CD4-positive, alpha-beta memory T cell (primary cell): ENCODE measurements around the gene VSIG2. TPM values are rescaled to one million over a fixed set of nuclear protein-coding genes. Genes with fewer than 3 reads are reported as not detected.
A peak's percentile ranks its signal among the peaks of the same experiment; 100 is the strongest.

Experiments
- CTCF ChIA-PET: fragments of 350-600 bp; sonication (Branson Sonifier 250); formaldehyde crosslinking; loops from one replicate; lab custom pipeline; 2021; ENCODE audit warnings: inconsistent platforms; ENCODE audit not compliant: partially characterized antibody; lab: Charles Lee
- POLR2A ChIA-PET: fragments of 350-600 bp; sonication (Branson Sonifier 250); formaldehyde crosslinking; loops from one replicate; lab custom pipeline; 2021; ENCODE audit not compliant: partially characterized antibody; lab: Charles Lee
- DNase-seq, 5 donors: peaks; one replicate each; pipeline versions ENCODE4 v3.0.0 to v3.0.0-alpha.2; 2020 to 2022; ENCODE audit warnings: mixed read lengths in 1 of 5
- H3K27ac ChIP-seq: one replicate; pipeline ENCODE4 v1.7.0; 2013; ENCODE audit warnings: low read depth, low read length
- H3K27me3 ChIP-seq: 2 replicates; pipeline ENCODE4 v1.7.0; 2013; ENCODE audit warnings: mild to moderate bottlenecking, low read length, moderate library complexity; ENCODE audit not compliant: insufficient read depth
- H3K36me3 ChIP-seq: 2 replicates; pipeline ENCODE4 v1.7.0; 2013; ENCODE audit warnings: mild to moderate bottlenecking, low read length, moderate library complexity; ENCODE audit not compliant: insufficient read depth
- H3K4me1 ChIP-seq: 2 replicates; pipeline ENCODE4 v1.7.0; 2013; ENCODE audit warnings: mild to moderate bottlenecking, low read length, moderate library complexity; ENCODE audit not compliant: insufficient read depth
- H3K4me3 ChIP-seq, 2 donors: one replicate each; pipeline ENCODE4 v1.7.0; 2013; ENCODE audit warnings: low read length in 2 of 2, mild to moderate bottlenecking in 1 of 2
- H3K9me3 ChIP-seq, 2 donors: one replicate each; pipeline ENCODE4 v1.7.0; 2013; ENCODE audit warnings: low read length in 2 of 2, control low read depth in 1 of 2; ENCODE audit not compliant: control insufficient read depth in 1 of 2
- H3K27ac Mint-ChIP-seq, 7 donors: one replicate each; pipeline ENCODE4 v1.8.0; 2020 to 2021; ENCODE audit warnings: mixed read lengths in 7 of 7, mild to moderate bottlenecking in 6 of 7, inconsistent platforms in 3 of 7, moderate library complexity in 3 of 7
- H3K27me3 Mint-ChIP-seq, 2 donors: one replicate each; pipeline ENCODE4 v1.8.0; 2020 to 2021; ENCODE audit warnings: mixed read lengths in 2 of 2
- H3K36me3 Mint-ChIP-seq, 2 donors: one replicate each; pipeline ENCODE4 v1.8.0; 2020 to 2021; ENCODE audit warnings: mixed read lengths in 2 of 2, inconsistent platforms in 1 of 2, mild to moderate bottlenecking in 1 of 2
- H3K4me1 Mint-ChIP-seq, 4 donors: one replicate each; pipeline ENCODE4 v1.8.0; 2020 to 2021; ENCODE audit warnings: mixed read lengths in 4 of 4, mild to moderate bottlenecking in 1 of 4
- H3K4me3 Mint-ChIP-seq, 8 donors: one replicate each; pipeline ENCODE4 v1.8.0; 2020 to 2021; ENCODE audit warnings: mixed read lengths in 8 of 8, mild to moderate bottlenecking in 7 of 8, moderate library complexity in 6 of 8, inconsistent platforms in 3 of 8
- H3K9me3 Mint-ChIP-seq, 8 donors: one replicate each; pipeline ENCODE4 v1.8.0; 2020 to 2021; ENCODE audit warnings: mixed read lengths in 8 of 8, mild to moderate bottlenecking in 5 of 8, inconsistent platforms in 3 of 8, moderate library complexity in 1 of 8
- intact Hi-C: fragments of 100-400 bp; cut with micrococcal nuclease; formaldehyde crosslinking; loops from one replicate; pipeline ENCODE4 v1.15.1; 2023
- polyA plus RNA-seq, 2 donors: library from polyadenylated mRNA; unstranded; fragments of 300-500 nt; fragmentation: Illumina TruSeq; gene quantifications; one replicate each; pipeline ENCODE4 v1.2.3, GENCODE V29; 2021
- total RNA-seq, 2 experiments: library from RNA; stranded (reverse); gene quantifications; one replicate each; pipeline ENCODE4 v1.2.3, GENCODE V29; 2021

Gene VSIG2
- total RNA-seq (under 1 TPM; 0.55 to 0.87 TPM), polyA plus RNA-seq (under 1 TPM; 0.39 to 0.80 TPM)

- Mint-ChIP-seq H3K9me3 (no peaks in the 10 kb centered on the region), H3K27ac (peak within 1 kb of the TSS in 3 of 7 donors; percentile 57 to 87 (median 82)), H3K36me3 (no peaks in the 10 kb centered on the region), H3K27me3 (peaks cover 10 to 11% of the 10 kb centered on the region in 2 donors), H3K4me1 (peaks cover 0 to 16% (median 4%) of the 10 kb centered on the region in 4 donors), H3K4me3 (peak within 1 kb of the TSS in 3 of 8 donors; percentile 36 to 76 (median 43))
- ChIA-PET CTCF (interaction anchor here (1.2 to 17.0 kb wide), 4 partner anchors 13 to 82 kb away, joined by 3 to 239 read pairs (median 8); partner anchors contain the start of gene ESAM), POLR2A (interaction anchor here (0.6 to 1.5 kb wide), 6 partner anchors 9 to 69 kb away, joined by 3 to 5 read pairs (median 3); partner anchors contain the start of gene MSANTD2)
- H3K27ac ChIP-seq: no peak within 1 kb of the TSS
- H3K4me3 ChIP-seq: no peak within 1 kb of the TSS
- no peaks in the 10 kb centered on the region for H3K36me3 ChIP-seq
- intact Hi-C loops: no loop called here
- no peak for DNase-seq
- no peaks in the 10 kb centered on the region for H3K9me3 ChIP-seq
- H3K27me3 ChIP-seq: no peaks in the 10 kb centered on the region
- H3K4me1 ChIP-seq: peaks cover 6% of the 10 kb centered on the region
Observed at GRCh38 chr11:124751741-124752470, at the start of gene VSIG2. Gene VSIG2 (minus strand): TSS chr11:124752255. CDS start chr11:124752137, 118 bp downstream.

- POLR2A ChIA-PET: interaction anchor here (1.1 to 4.4 kb wide), 11 partner anchors 13 to 310 kb away, joined by 3 to 45 read pairs (median 9); partner anchors contain the start of genes SIAE, SPA17, TBRG1 and TMEM218
- Mint-ChIP-seq H3K27me3 (peaks cover 0 to 2% of the 10 kb centered on the region in 2 donors), H3K9me3 (no peaks in the 10 kb centered on the region), H3K4me1 (peaks cover 17 to 40% (median 26%) of the 10 kb centered on the region in 4 donors), H3K36me3 (peaks cover 12 to 14% of the 10 kb centered on the region in 2 donors), H3K27ac (peak overlapping the region; percentile 74 to 95 (median 93)), H3K4me3 (peak overlapping the region; percentile 83 to 89 (median 86))
- CTCF ChIA-PET: interaction anchor here (0.7 to 12.2 kb wide), 13 partner anchors 8 to 157 kb away, joined by 3 to 98 read pairs (median 3); partner anchors contain the start of genes SIAE and SPA17
- Histone ChIP-seq H3K4me3 (peak overlapping the region; percentile 66 to 93), H3K27me3 (no peaks in the 10 kb centered on the region), H3K27ac (peak overlapping the region; percentile 78), H3K9me3 (no peaks in the 10 kb centered on the region), H3K36me3 (no peaks in the 10 kb centered on the region), H3K4me1 (peaks cover 28% of the 10 kb centered on the region)
- no peak for DNase-seq
- intact Hi-C loops: loop anchor here (2.0 kb wide), 2 partner anchors 36 to 54 kb away; no protein-coding TSS in a partner anchor
Observed at GRCh38 chr11:124801014-124801413, 49.0 kb upstream of the VSIG2 start.

GRCh38 chr11:124800226-124800929 is 48.3 kb upstream of the VSIG2 start, which contains the start of gene MSANTD2:
Gene MSANTD2 (minus strand): TSS chr11:124800406. CDS start chr11:124800380, 26 bp downstream.
- peaks cover 0 to 2% of the 10 kb centered on the region in 2 donors for H3K27me3 Mint-ChIP-seq
- H3K36me3 ChIP-seq: no peaks in the 10 kb centered on the region
- ChIA-PET POLR2A (interaction anchor here (0.6 to 4.4 kb wide), 18 partner anchors 13 to 311 kb away, joined by 3 to 45 read pairs (median 5); partner anchors contain the start of genes SIAE, SPA17, TBRG1 and TMEM218), CTCF (interaction anchor here (0.7 to 12.2 kb wide), 12 partner anchors 13 to 156 kb away, joined by 3 to 98 read pairs (median 4); partner anchors contain the start of genes SIAE and SPA17)
- no peaks in the 10 kb centered on the region for H3K9me3 ChIP-seq
- H3K27me3 ChIP-seq: no peaks in the 10 kb centered on the region
- peaks cover 18 to 40% (median 26%) of the 10 kb centered on the region in 4 donors for H3K4me1 Mint-ChIP-seq
- DNase-seq: peak; percentile 77 to 84 (median 79)
- H3K9me3 Mint-ChIP-seq: no peaks in the 10 kb centered on the region
- H3K27ac ChIP-seq: peak within 1 kb of the TSS; percentile 78
- H3K27ac Mint-ChIP-seq: peak within 1 kb of the TSS; percentile 90 to 98 (median 97)
- H3K4me3 Mint-ChIP-seq: peak within 1 kb of the TSS; percentile 93 to 98 (median 96)
- peaks cover 11 to 12% of the 10 kb centered on the region in 2 donors for H3K36me3 Mint-ChIP-seq
- intact Hi-C loops: loop anchor here (1.0 to 2.0 kb wide), 5 partner anchors 36 to 127 kb away; partner anchors contain the start of genes SIAE and SPA17
- peak within 1 kb of the TSS; percentile 66 to 93 for H3K4me3 ChIP-seq
- H3K4me1 ChIP-seq: peaks cover 28% of the 10 kb centered on the region

- POLR2A ChIA-PET: interaction anchor here (0.6 to 4.4 kb wide), 20 partner anchors 13 to 312 kb away, joined by 3 to 45 read pairs (median 4); partner anchors contain the start of genes SIAE, SPA17, TBRG1 and TMEM218
- Histone ChIP-seq H3K9me3 (no peaks in the 10 kb centered on the region), H3K36me3 (no peaks in the 10 kb centered on the region), H3K27me3 (no peaks in the 10 kb centered on the region), H3K4me1 (peaks cover 28% of the 10 kb centered on the region), H3K4me3 (peak overlapping the region; percentile 17 to 66), H3K27ac (peak overlapping the region; percentile 78)
- DNase-seq: peak; percentile 43 to 67 (median 51)
- Mint-ChIP-seq H3K36me3 (peaks cover 4 to 12% of the 10 kb centered on the region in 2 donors), H3K4me1 (peaks cover 18 to 40% (median 26%) of the 10 kb centered on the region in 4 donors), H3K27ac (peak overlapping the region; percentile 90 to 98 (median 97)), H3K27me3 (no peaks in the 10 kb centered on the region), H3K4me3 (peak overlapping the region; percentile 93 to 98 (median 96)), H3K9me3 (no peaks in the 10 kb centered on the region)
- intact Hi-C loops: loop anchor here (1.0 to 5.0 kb wide), 6 partner anchors 36 to 153 kb away; partner anchors contain the start of genes CCDC15, SIAE and SPA17
- CTCF ChIA-PET: interaction anchor here (0.7 to 12.2 kb wide), 12 partner anchors 20 to 341 kb away, joined by 3 to 98 read pairs (median 6); partner anchors contain the start of genes NRGN, SIAE and SPA17
Observed at GRCh38 chr11:124799348-124800225, 47.5 kb upstream of the VSIG2 start.

- Mint-ChIP-seq H3K4me1 (peaks cover 18 to 40% (median 28%) of the 10 kb centered on the region in 4 donors), H3K36me3 (peaks cover 0 to 12% of the 10 kb centered on the region in 2 donors), H3K4me3 (peak overlapping the region; percentile 93 to 98 (median 96)), H3K27ac (peak overlapping the region; percentile 90 to 98 (median 97)), H3K9me3 (no peaks in the 10 kb centered on the region), H3K27me3 (no peaks in the 10 kb centered on the region)
- H3K4me3 ChIP-seq: peak overlapping the region; percentile 2 to 66
- DNase-seq: peak in 1 of 5 donors; percentile 7
- ChIA-PET CTCF (interaction anchor here (0.7 to 12.2 kb wide), 13 partner anchors 10 to 342 kb away, joined by 3 to 98 read pairs (median 5); partner anchors contain the start of gene NRGN), POLR2A (interaction anchor here (0.6 to 4.4 kb wide), 8 partner anchors 35 to 176 kb away, joined by 3 to 45 read pairs (median 5); partner anchors contain the start of genes SIAE and SPA17)
- peak overlapping the region; percentile 78 for H3K27ac ChIP-seq
- no peaks in the 10 kb centered on the region for H3K36me3 ChIP-seq
- no peaks in the 10 kb centered on the region for H3K27me3 ChIP-seq
- H3K9me3 ChIP-seq: no peaks in the 10 kb centered on the region
- peaks cover 28% of the 10 kb centered on the region for H3K4me1 ChIP-seq
- intact Hi-C loops: loop anchor here (5.0 kb wide), 1 partner anchor 153 kb away; the partner anchor contains the start of gene CCDC15
Observed at GRCh38 chr11:124798991-124799347, 46.9 kb upstream of the VSIG2 start.
